ENCODE measurements around the gene NCAPG2. TPM values are rescaled to one million over a fixed set of nuclear protein-coding genes. Genes with fewer than 3 reads are reported as not detected.

The NCAPG2 gene
- total RNA-seq, 1 experiment from 2014 or later, result 99.2 TPM

GRCh38 chr7:158664406-158664805, 40.2 kb downstream of the NCAPG2 start:
- DNase-seq (ENCODE audit: low spot score) (no peak), ATAC-seq (no peak)
- H3K36me3 Mint-ChIP-seq, result peaks cover 51% of the 10 kb centered on the region
- H3K27me3 Mint-ChIP-seq (ENCODE audit: low read depth), result no peaks in the 10 kb centered on the region
- H3K9me3 Mint-ChIP-seq, result no peaks in the 10 kb centered on the region
- ChIA-PET POLR2A (no interaction called here), CTCF (no interaction called here)
- H3K4me3 Mint-ChIP-seq, result no peak overlapping the region
- H3K27ac Mint-ChIP-seq, result no peak overlapping the region
- no peak for TF ChIP-seq ATF1 (CRISPR knock-in tag; IDR thresholded peaks at IDR 0.05)
- TF ChIP-seq CDX4 (CRISPR knock-in tag; IDR thresholded peaks at IDR 0.05; ENCODE audit: borderline replicate concordance), result no peak
- TF ChIP-seq GRHL2 (CRISPR knock-in tag; IDR thresholded peaks at IDR 0.05; ENCODE audit: insufficient replicate concordance, severe bottlenecking), result no peak
- no peak for TF ChIP-seq ZNF138 (CRISPR knock-in tag; conservative IDR thresholded peaks at IDR 0.05)
- TF ChIP-seq ATF3 (CRISPR knock-in tag; conservative IDR thresholded peaks at IDR 0.05), result no peak
- no peak for TF ChIP-seq JAZF1 (CRISPR knock-in tag; IDR thresholded peaks at IDR 0.05)
- TF ChIP-seq ZMAT4 (CRISPR knock-in tag; IDR thresholded peaks at IDR 0.05), result no peak
- no peak for TF ChIP-seq NR1H2 (CRISPR knock-in tag; IDR thresholded peaks at IDR 0.05)
- no peak for TF ChIP-seq ZBTB21 (CRISPR knock-in tag; IDR thresholded peaks at IDR 0.05; ENCODE audit: borderline replicate concordance)
- no peak for TF ChIP-seq TP53 (CRISPR knock-in tag; IDR thresholded peaks at IDR 0.05)
- no peak for TF ChIP-seq ZNF317 (CRISPR knock-in tag; IDR thresholded peaks at IDR 0.05; ENCODE audit: borderline replicate concordance, low read depth)
- no peak for TF ChIP-seq JUN (CRISPR knock-in tag; IDR thresholded peaks at IDR 0.05)
- no peak for TF ChIP-seq ZNF416 (CRISPR knock-in tag; IDR thresholded peaks at IDR 0.05)
- no peak for TF ChIP-seq E2F4 (CRISPR knock-in tag; IDR thresholded peaks at IDR 0.05; ENCODE audit: borderline replicate concordance, low read depth)
- no peak for TF ChIP-seq TEAD4 (CRISPR knock-in tag; IDR thresholded peaks at IDR 0.05)
- no peak for TF ChIP-seq NR3C1 (CRISPR knock-in tag; conservative IDR thresholded peaks at IDR 0.05; ENCODE audit: low read depth)
- no peak for TF ChIP-seq ZNF263 (CRISPR knock-in tag; IDR thresholded peaks at IDR 0.05; ENCODE audit: low read depth)
- TF ChIP-seq FOXJ3 (CRISPR knock-in tag; IDR thresholded peaks at IDR 0.05; ENCODE audit: borderline replicate concordance), result no peak
- no peak for TF ChIP-seq ZNF425 (CRISPR knock-in tag; conservative IDR thresholded peaks at IDR 0.05)
- no peak for TF ChIP-seq PREB (CRISPR knock-in tag; IDR thresholded peaks at IDR 0.05; ENCODE audit: borderline replicate concordance)
- H3K4me1 Mint-ChIP-seq, result no peaks in the 10 kb centered on the region

GRCh38 chr7:158663428-158663741, 41.2 kb downstream of the NCAPG2 start:
- H3K36me3 Mint-ChIP-seq, result peaks cover 50% of the 10 kb centered on the region
- ChIA-PET POLR2A (no interaction called here), CTCF (no interaction called here)
- no peaks in the 10 kb centered on the region for H3K27me3 Mint-ChIP-seq (ENCODE audit: low read depth)
- H3K4me1 Mint-ChIP-seq, result peaks cover 4% of the 10 kb centered on the region
- no peaks in the 10 kb centered on the region for H3K9me3 Mint-ChIP-seq
- DNase-seq (ENCODE audit: low spot score) (no peak), ATAC-seq (no peak)
- H3K4me3 Mint-ChIP-seq, result no peak overlapping the region
- H3K27ac Mint-ChIP-seq, result peak overlapping the region; percentile 67; the same call in 1 of the 2 replicates
- TF ChIP-seq E2F4 (CRISPR knock-in tag; IDR thresholded peaks at IDR 0.05; ENCODE audit: borderline replicate concordance, low read depth) (no peak), ESRRA (CRISPR knock-in tag; IDR thresholded peaks at IDR 0.05; ENCODE audit: borderline replicate concordance) (no peak), IRF2 (CRISPR knock-in tag; IDR thresholded peaks at IDR 0.05; ENCODE audit: borderline replicate concordance, low read depth) (no peak), RORB (CRISPR knock-in tag; IDR thresholded peaks at IDR 0.05) (no peak), MAX (CRISPR knock-in tag; IDR thresholded peaks at IDR 0.05) (no peak), ARID4B (CRISPR knock-in tag; IDR thresholded peaks at IDR 0.05; ENCODE audit: borderline replicate concordance) (no peak)

Measured in WTC11 (cell line).